ENCODE measurements around the gene GPR183.

GPR183 gene

GRCh38 chr13:99311137-99311536 lies 3.9 kb upstream of the GPR183 start:
- DNase-seq, result no peak

GRCh38 chr13:99310382-99311031 lies 3.3 kb upstream of the GPR183 start:
- DNase-seq, result peak; percentile 67

- DNase-seq, result no peak
Measured at GRCh38 chr13:99308471-99309087, 1.4 kb upstream of the GPR183 start.

GRCh38 chr13:99307648-99308339 lies 595 bp upstream of the GPR183 start:
- peak; percentile 93 for DNase-seq

GRCh38 chr13:99305566-99305965 lies 1.6 kb downstream of the GPR183 start:
- DNase-seq, result no peak

- no peak for DNase-seq
Measured at GRCh38 chr13:99305158-99305557, 2.0 kb downstream of the GPR183 start.

GRCh38 chr13:99304541-99304940 lies 2.7 kb downstream of the GPR183 start:
- DNase-seq, result no peak

- peak; percentile 82 for DNase-seq
Measured at GRCh38 chr13:99303863-99304521, 3.2 kb downstream of the GPR183 start.

- DNase-seq, result no peak
Measured at GRCh38 chr13:99302637-99303505, 4.3 kb downstream of the GPR183 start.

- no peak for DNase-seq
Measured at GRCh38 chr13:99301913-99302636, 5.1 kb downstream of the GPR183 start.

GRCh38 chr13:99301056-99301838 lies 6.0 kb downstream of the GPR183 start:
- DNase-seq, result no peak

GRCh38 chr13:99299920-99300341 lies 7.3 kb downstream of the GPR183 start:
- no peak for DNase-seq

GRCh38 chr13:99299256-99299919 lies 7.8 kb downstream of the GPR183 start:
- no peak for DNase-seq

- no peak for DNase-seq
Measured at GRCh38 chr13:99298056-99298455, 9.1 kb downstream of the GPR183 start.

GRCh38 chr13:99297331-99297730 lies 9.9 kb downstream of the GPR183 start:
- no peak for DNase-seq

GRCh38 chr13:99296398-99296797 lies 10.8 kb downstream of the GPR183 start:
- peak; percentile 76 for DNase-seq

- DNase-seq, result no peak
Measured at GRCh38 chr13:99295488-99296252, 11.5 kb downstream of the GPR183 start.

GRCh38 chr13:99294958-99295357 lies 12.2 kb downstream of the GPR183 start:
- DNase-seq, result no peak

- no peak for DNase-seq
Measured at GRCh38 chr13:99294198-99294597, 13.0 kb downstream of the GPR183 start.

- DNase-seq, result no peak
Measured at GRCh38 chr13:99293178-99293577, 14.0 kb downstream of the GPR183 start.
